Neural crest cell (in vitro differentiated cells): ENCODE results near the gene MAPK11. TPM values are rescaled to one million over a fixed set of nuclear protein-coding genes. Genes with fewer than 3 reads are reported as not detected.

Experiments used
- DNase-seq: peaks from one replicate; pipeline ENCODE4 v3.0.0; 2021; ENCODE audit warnings: low read depth, mixed read lengths, low spot score
- H3K27ac Mint-ChIP-seq: one replicate; pipeline ENCODE4 v1.8.0; 2021; ENCODE audit warnings: mild to moderate bottlenecking, mixed read lengths; ENCODE audit not compliant: unreplicated experiment
- H3K27me3 Mint-ChIP-seq: 2 replicates; pipeline ENCODE4 v1.8.0; 2021; ENCODE audit warnings: low read depth, mild to moderate bottlenecking, mixed read lengths
- H3K36me3 Mint-ChIP-seq: 2 replicates; pipeline ENCODE4 v1.8.0; 2021; ENCODE audit warnings: low read depth, mild to moderate bottlenecking, mixed read lengths
- H3K4me1 Mint-ChIP-seq: 2 replicates; pipeline ENCODE4 v1.8.0; 2021; ENCODE audit warnings: mixed read lengths
- H3K4me3 Mint-ChIP-seq: one replicate; pipeline ENCODE4 v1.8.0; 2021; ENCODE audit warnings: mild to moderate bottlenecking, mixed read lengths
- H3K9me3 Mint-ChIP-seq: 2 replicates; pipeline ENCODE4 v1.8.0; 2021; ENCODE audit warnings: mixed read lengths
- CTCF ChIP-seq: fragments of 200-600 bp; sonication (generic); conservative IDR thresholded peaks from 2 replicates; pipeline ENCODE4 v1.5.0; 2021; ENCODE audit warnings: antibody characterized with exemption, mild to moderate bottlenecking
- total RNA-seq: library from RNA; stranded (reverse); gene quantifications from 2 replicates; pipeline ENCODE4 v1.2.1, GENCODE V29; 2021

MAPK11 gene
- total RNA-seq, 1 donor from 2014 or later, result 16.3 TPM

DNA sequence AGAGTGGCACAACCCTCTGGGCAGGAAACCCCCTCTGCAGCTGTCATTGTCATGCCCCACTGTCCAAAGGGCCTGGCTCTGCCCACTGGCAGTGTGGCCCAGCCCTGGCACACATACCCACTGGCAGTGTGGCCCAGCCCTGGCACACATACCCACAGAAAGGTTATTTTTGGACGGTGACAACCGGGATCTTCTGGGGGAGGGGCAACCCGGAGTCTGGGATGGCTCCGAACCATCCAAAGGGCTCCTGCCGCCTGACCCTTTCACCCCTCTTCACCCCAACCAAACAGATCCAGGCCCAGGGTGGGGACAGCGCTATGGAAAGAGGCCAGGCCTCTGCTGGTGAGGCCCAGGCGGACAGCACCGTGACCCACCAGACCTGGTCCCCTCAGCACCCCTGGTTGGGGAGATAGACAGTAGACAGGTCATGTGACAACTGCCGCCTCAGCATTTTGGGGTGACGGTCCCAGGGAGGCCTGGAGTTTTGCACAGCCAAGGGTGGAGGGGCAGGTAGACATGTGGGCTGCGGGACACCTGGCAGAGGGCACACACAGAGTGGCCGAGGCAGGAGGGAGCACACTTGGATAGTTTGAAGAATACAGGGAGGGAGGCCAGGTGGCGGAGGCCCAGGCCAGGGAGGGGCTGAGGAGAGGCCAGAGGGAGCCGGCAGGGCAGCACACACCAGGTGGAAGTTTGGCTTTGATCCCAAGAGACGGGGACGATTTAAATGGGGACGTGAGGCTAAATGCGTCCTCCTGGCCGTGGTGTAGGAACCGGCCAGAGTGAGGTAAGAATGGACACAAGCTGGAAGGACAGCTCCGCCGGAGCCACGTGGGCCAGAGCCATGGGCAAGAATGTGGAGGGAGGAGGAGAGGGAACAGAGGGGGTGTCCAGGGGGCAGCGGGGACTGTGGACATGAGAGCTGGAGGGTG, 11.6 kb downstream of the MAPK11 start:
- H3K4me1 Mint-ChIP-seq, result peaks cover 5% of the 10 kb centered on the region
- no peaks in the 10 kb centered on the region for H3K27me3 Mint-ChIP-seq
- no peaks in the 10 kb centered on the region for H3K9me3 Mint-ChIP-seq
- H3K4me3 Mint-ChIP-seq, result peak overlapping the region; percentile 71
- no peak for TF ChIP-seq CTCF
- no peak overlapping the region for H3K27ac Mint-ChIP-seq
- no peaks in the 10 kb centered on the region for H3K36me3 Mint-ChIP-seq
- no peak for DNase-seq

DNA sequence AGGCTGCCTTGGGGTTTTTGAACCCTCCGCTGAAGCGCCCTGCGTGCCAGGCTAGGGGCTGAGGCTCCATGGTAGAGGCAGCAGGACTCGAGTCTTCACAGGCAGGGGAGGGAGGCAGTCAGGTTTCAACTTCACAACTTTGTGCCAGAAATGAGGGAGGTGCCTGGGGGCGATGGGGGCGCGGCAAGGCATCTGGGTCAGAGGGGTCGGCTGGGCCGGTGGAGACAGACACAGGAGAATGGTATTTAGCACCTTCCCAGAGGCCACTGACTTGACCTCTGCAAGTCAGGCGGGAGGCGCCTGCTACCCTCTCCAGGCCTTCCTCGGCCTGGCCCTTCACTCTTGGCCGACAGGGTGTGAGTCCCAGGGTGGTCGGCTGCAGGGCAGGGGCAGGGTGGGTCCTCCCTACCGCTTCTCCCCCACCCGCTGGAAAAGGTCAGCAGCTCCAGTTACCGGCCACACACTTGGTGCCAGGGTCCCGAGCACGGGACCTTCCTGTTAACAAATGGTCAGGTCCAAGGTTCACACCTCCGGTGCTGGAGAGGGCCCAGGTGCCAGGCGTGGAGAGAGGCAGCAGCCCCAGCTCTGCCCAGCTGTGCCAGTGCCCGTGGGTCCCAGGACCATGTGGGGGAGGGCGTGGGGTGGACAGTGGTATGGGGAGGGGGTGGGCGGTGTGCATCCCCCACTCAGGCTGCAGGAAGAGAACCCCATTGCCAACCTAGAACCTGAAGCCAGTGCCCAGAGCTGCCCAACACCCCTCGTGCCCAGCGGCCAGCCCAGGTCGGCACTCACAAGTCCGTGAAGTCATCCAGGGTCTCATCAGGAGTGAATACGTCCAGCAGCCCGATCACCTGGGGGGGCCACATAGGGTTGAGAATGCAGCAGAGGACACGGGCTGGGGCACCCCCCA, 12.5 kb downstream of the MAPK11 start:
- Mint-ChIP-seq H3K27me3 (no peaks in the 10 kb centered on the region), H3K9me3 (no peaks in the 10 kb centered on the region), H3K36me3 (no peaks in the 10 kb centered on the region), H3K27ac (no peak overlapping the region), H3K4me1 (peaks cover 5% of the 10 kb centered on the region), H3K4me3 (no peak overlapping the region)
- no peak for TF ChIP-seq CTCF
- DNase-seq, result no peak

DNA sequence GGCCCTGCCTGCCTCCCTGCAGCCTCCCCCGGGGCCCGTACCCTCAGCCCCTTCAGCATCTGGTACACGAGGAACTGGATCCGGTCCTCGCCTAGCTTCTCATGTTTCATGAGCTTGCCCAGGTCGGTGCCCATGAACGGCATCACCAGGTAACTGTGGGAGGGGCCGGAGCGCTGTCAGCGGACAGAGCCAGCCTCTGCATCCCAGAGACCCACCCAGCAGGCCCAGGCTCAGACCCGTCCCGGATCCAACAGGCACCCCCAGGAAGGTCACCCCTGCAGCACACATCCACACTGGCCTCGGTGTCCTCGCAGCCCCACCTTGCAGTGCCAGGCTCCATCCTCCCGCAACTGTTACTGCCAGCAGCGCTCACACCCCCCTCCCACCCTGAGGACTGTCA, 13.1 kb downstream of the MAPK11 start:
- Mint-ChIP-seq H3K4me3 (no peak overlapping the region), H3K27ac (no peak overlapping the region), H3K36me3 (no peaks in the 10 kb centered on the region), H3K4me1 (peaks cover 1% of the 10 kb centered on the region), H3K9me3 (no peaks in the 10 kb centered on the region), H3K27me3 (no peaks in the 10 kb centered on the region)
- no peak for TF ChIP-seq CTCF
- DNase-seq, result no peak

DNA sequence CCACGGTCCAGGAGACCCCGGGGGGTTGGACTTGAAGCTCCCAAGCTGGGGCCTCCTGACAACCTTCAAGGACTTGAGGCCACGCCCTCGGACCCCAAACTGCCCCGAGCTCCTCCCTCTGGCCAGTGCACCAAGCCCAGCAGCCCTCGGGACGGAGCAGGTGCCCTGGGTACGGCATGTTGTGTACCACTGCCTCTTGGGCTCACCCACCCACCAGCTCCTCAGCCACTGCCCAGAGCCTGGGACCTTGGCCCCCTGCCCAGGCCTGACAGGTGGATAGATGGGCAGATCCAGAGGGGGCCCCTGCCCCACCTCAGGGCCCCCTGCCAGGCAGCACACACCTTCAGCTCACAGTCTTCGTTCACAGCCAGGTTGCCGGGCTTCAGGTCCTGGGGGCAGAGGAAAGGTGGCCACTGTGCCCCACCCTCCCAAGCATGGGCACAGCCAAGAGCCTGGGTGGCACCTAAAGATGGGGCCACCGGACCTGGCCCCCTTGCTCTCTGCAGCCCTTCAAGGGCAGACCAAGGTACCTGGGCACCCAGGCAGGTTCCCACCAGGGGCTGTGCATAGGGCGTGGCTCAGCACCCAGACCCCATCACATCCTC, 13.8 kb downstream of the MAPK11 start:
- H3K4me3 Mint-ChIP-seq, result no peak overlapping the region
- no peaks in the 10 kb centered on the region for H3K9me3 Mint-ChIP-seq
- TF ChIP-seq CTCF, result no peak
- H3K36me3 Mint-ChIP-seq, result no peaks in the 10 kb centered on the region
- no peak overlapping the region for H3K27ac Mint-ChIP-seq
- H3K27me3 Mint-ChIP-seq, result no peaks in the 10 kb centered on the region
- H3K4me1 Mint-ChIP-seq, result no peaks in the 10 kb centered on the region
- no peak for DNase-seq

DNA sequence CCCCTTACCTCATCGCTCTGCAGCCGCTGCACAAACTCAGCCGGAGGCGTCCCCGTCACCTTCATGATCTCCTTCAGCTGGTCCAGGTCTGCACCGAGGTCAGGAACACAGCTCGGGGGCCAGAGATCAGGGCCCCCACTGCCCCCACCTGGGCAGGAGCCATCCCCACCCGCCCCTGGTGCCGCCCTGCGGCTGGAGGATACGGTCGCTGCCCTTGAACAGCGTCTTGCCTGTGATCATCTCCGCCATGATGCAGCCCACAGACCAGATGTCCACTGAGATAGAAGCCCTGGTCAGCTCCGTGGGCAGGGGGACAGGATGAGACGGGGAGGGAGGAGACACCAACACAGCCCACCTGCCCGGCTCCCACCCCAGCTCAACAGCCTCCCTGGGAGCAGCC, 14.6 kb downstream of the MAPK11 start:
- Mint-ChIP-seq H3K4me3 (no peak overlapping the region), H3K4me1 (no peaks in the 10 kb centered on the region), H3K9me3 (no peaks in the 10 kb centered on the region), H3K27me3 (no peaks in the 10 kb centered on the region), H3K36me3 (no peaks in the 10 kb centered on the region), H3K27ac (no peak overlapping the region)
- no peak for DNase-seq
- TF ChIP-seq CTCF, result no peak
